ENCODE data around the gene PNPLA3.

Gene PNPLA3

GRCh38 chr22:43957871-43958270 lies 34.3 kb downstream of the PNPLA3 start:
- DNase-seq (ENCODE audit: low read depth in 2 of 2, low spot score in 1 of 2): no peak

GRCh38 chr22:43964314-43964857 lies 40.8 kb downstream of the PNPLA3 start:
- DNase-seq (ENCODE audit: low read depth in 2 of 2, low spot score in 1 of 2): no peak

GRCh38 chr22:43967069-43967468 lies 43.5 kb downstream of the PNPLA3 start:
- DNase-seq (ENCODE audit: low read depth in 2 of 2, low spot score in 1 of 2): no peak

- DNase-seq (ENCODE audit: low read depth in 2 of 2, low spot score in 1 of 2): no peak
Observed at GRCh38 chr22:43968614-43969013, 45.0 kb downstream of the PNPLA3 start.

GRCh38 chr22:43969021-43969878 lies 45.6 kb downstream of the PNPLA3 start:
- no peak for DNase-seq (ENCODE audit: low read depth in 2 of 2, low spot score in 1 of 2)

- DNase-seq (ENCODE audit: low read depth in 2 of 2, low spot score in 1 of 2): no peak
Observed at GRCh38 chr22:43969989-43970755, 46.6 kb downstream of the PNPLA3 start.

GRCh38 chr22:43971112-43971511 lies 47.5 kb downstream of the PNPLA3 start:
- no peak for DNase-seq (ENCODE audit: low read depth in 2 of 2, low spot score in 1 of 2)

- DNase-seq (ENCODE audit: low read depth in 2 of 2, low spot score in 1 of 2): no peak
Observed at GRCh38 chr22:43972931-43973462, 49.4 kb downstream of the PNPLA3 start.

- DNase-seq (ENCODE audit: low read depth in 2 of 2, low spot score in 1 of 2): no peak
Observed at GRCh38 chr22:43974028-43974545, 50.5 kb downstream of the PNPLA3 start.

- no peak for DNase-seq (ENCODE audit: low read depth in 2 of 2, low spot score in 1 of 2)
Observed at GRCh38 chr22:43975041-43975440, 51.4 kb downstream of the PNPLA3 start.

- DNase-seq (ENCODE audit: low read depth in 2 of 2, low spot score in 1 of 2): no peak
Observed at GRCh38 chr22:43976861-43977795, 53.5 kb downstream of the PNPLA3 start.

GRCh38 chr22:43978558-43978957 lies 55.0 kb downstream of the PNPLA3 start:
- no peak for DNase-seq (ENCODE audit: low read depth in 2 of 2, low spot score in 1 of 2)

GRCh38 chr22:43980579-43980978 lies 57.0 kb downstream of the PNPLA3 start:
- no peak for DNase-seq (ENCODE audit: low read depth in 2 of 2, low spot score in 1 of 2)

GRCh38 chr22:43980996-43981395 lies 57.4 kb downstream of the PNPLA3 start:
- no peak for DNase-seq (ENCODE audit: low read depth in 2 of 2, low spot score in 1 of 2)

- no peak for DNase-seq (ENCODE audit: low read depth in 2 of 2, low spot score in 1 of 2)
Observed at GRCh38 chr22:43983808-43984207, 60.2 kb downstream of the PNPLA3 start.

GRCh38 chr22:43985532-43985931 lies 61.9 kb downstream of the PNPLA3 start:
- DNase-seq (ENCODE audit: low read depth in 2 of 2, low spot score in 1 of 2): no peak

GRCh38 chr22:43988116-43988820 lies 64.7 kb downstream of the PNPLA3 start:
- DNase-seq (ENCODE audit: low read depth in 2 of 2, low spot score in 1 of 2): no peak

- DNase-seq (ENCODE audit: low read depth in 2 of 2, low spot score in 1 of 2): no peak
Observed at GRCh38 chr22:43988960-43989359, 65.4 kb downstream of the PNPLA3 start.

GRCh38 chr22:43990044-43990443 lies 66.4 kb downstream of the PNPLA3 start:
- DNase-seq (ENCODE audit: low read depth in 2 of 2, low spot score in 1 of 2): no peak
